H1 (cell line): Measurements from ENCODE around the gene ADAM23. TPM values are rescaled to one million over a fixed set of nuclear protein-coding genes. Genes with fewer than 3 reads are reported as not detected.

ENCODE experiments used
- CTCF ChIA-PET: fragments of 300-600 bp; sonication (Branson Sonifier 250); formaldehyde crosslinking; loops from one replicate; lab custom pipeline; 2021; ENCODE audit not compliant: partially characterized antibody; lab: Charles Lee
- POLR2A ChIA-PET: fragments of 300-600 bp; sonication (Branson Sonifier 250); formaldehyde crosslinking; loops from one replicate; lab custom pipeline; 2021; ENCODE audit warnings: inconsistent platforms; ENCODE audit not compliant: partially characterized antibody; lab: Charles Lee
- DNase-seq, 2 experiments: peaks; one replicate each; pipeline versions ENCODE4 v3.0.0 to v3.0.0-alpha.2; 2010 to 2022; ENCODE audit warnings: low spot score in 2 of 2, low read depth in 1 of 2, mixed read lengths in 1 of 2
- FAIRE-seq: peaks from 2 replicates; lab custom pipeline; 2011; peaks lifted over from hg19 to GRCh38; lab: Jason Lieb, UNC
- H2AFZ ChIP-seq: 2 replicates; pipeline ENCODE4 v1.8.1; 2012; ENCODE audit warnings: low read length, inconsistent platforms
- H2AK5ac ChIP-seq: 2 replicates; pipeline ENCODE4 v1.6.1; 2013; ENCODE audit warnings: low read depth, low read length
- H2BK120ac ChIP-seq: replicated peaks from 2 replicates; pipeline ENCODE3; 2013; ENCODE audit warnings: low read depth, low read length, inconsistent platforms
- H2BK12ac ChIP-seq: 2 replicates; pipeline ENCODE4 v1.6.1; 2013; ENCODE audit warnings: low read depth, low read length
- H2BK15ac ChIP-seq: 2 replicates; pipeline ENCODE4 v1.6.1; 2013; ENCODE audit warnings: low read length
- H2BK20ac ChIP-seq: 2 replicates; pipeline ENCODE4 v1.6.1; 2013; ENCODE audit warnings: low read length
- H2BK5ac ChIP-seq: 2 replicates; pipeline ENCODE4 v1.6.1; 2013; ENCODE audit warnings: low read depth, low read length
- H3K14ac ChIP-seq: 2 replicates; pipeline ENCODE4 v1.6.1; 2013; ENCODE audit warnings: inconsistent platforms; ENCODE audit not compliant: insufficient read length
- H3K18ac ChIP-seq: 2 replicates; pipeline ENCODE4 v1.6.1; 2013; ENCODE audit warnings: low read length; ENCODE audit errors: extremely low read depth
- H3K23ac ChIP-seq: 2 replicates; pipeline ENCODE4 v1.6.1; 2013; ENCODE audit warnings: inconsistent platforms; ENCODE audit not compliant: insufficient read length
- H3K23me2 ChIP-seq: 2 replicates; pipeline ENCODE4 v1.6.1; 2013; ENCODE audit warnings: low read depth, low read length
- H3K27ac ChIP-seq: 2 replicates; pipeline ENCODE4 v1.6.1; 2011; ENCODE audit warnings: low read depth, low read length, inconsistent platforms
- H3K27me3 ChIP-seq, 4 experiments: replicated peaks in 1 of 4; 1 replicate in 1 of 4; 2 replicates in 3 of 4; pipeline versions ENCODE4 v1.6.1 to v1.8.1; 2011 to 2013; ENCODE audit warnings: low read length in 3 of 4, mild to moderate bottlenecking in 3 of 4, inconsistent platforms in 2 of 4, mixed read lengths in 2 of 4, moderate library complexity in 1 of 4; ENCODE audit not compliant: control insufficient read depth in 3 of 4, insufficient read depth in 3 of 4; ENCODE audit errors: extremely low read depth in 1 of 4
- H3K36me3 ChIP-seq, 4 experiments: 2 replicates each; pipeline versions ENCODE4 v1.6.1 to v1.8.1; 2011 to 2013; ENCODE audit warnings: mild to moderate bottlenecking in 4 of 4, low read length in 3 of 4, moderate library complexity in 2 of 4, control low read depth in 1 of 4, inconsistent platforms in 1 of 4; ENCODE audit not compliant: insufficient read depth in 4 of 4, control insufficient read depth in 2 of 4
- H3K4ac ChIP-seq: replicated peaks from 2 replicates; pipeline ENCODE3; 2013; ENCODE audit warnings: low read length, low read depth, mixed read lengths, inconsistent platforms; ENCODE audit not compliant: insufficient read length
- H3K4me1 ChIP-seq, 4 experiments: replicated peaks in 1 of 4; 1 replicate in 1 of 4; 2 replicates in 3 of 4; pipeline versions ENCODE4 v1.6.1 to v1.8.1; 2011 to 2013; ENCODE audit warnings: low read length in 3 of 4, inconsistent platforms in 2 of 4, mixed read lengths in 1 of 4; ENCODE audit not compliant: insufficient read depth in 4 of 4, control insufficient read depth in 3 of 4
- H3K4me2 ChIP-seq, 2 experiments: 2 replicates each; pipeline versions ENCODE4 v1.6.1 to v1.8.1; 2011 to 2013; ENCODE audit warnings: low read depth in 2 of 2, low read length in 2 of 2, control low read depth in 1 of 2, inconsistent platforms in 1 of 2, mild to moderate bottlenecking in 1 of 2; ENCODE audit not compliant: insufficient read depth in 1 of 2
- H3K4me3 ChIP-seq, 4 experiments: fragments of 200-600, 300-600 bp in 1 of 4; sonication (generic), shearing (Covaris generic), sonication (Bioruptor Twin) in 1 of 4; 2 replicates each; pipeline versions ENCODE4 v1.5.1 to v1.8.1; 2011 to 2016; ENCODE audit warnings: low read length in 4 of 4, low read depth in 3 of 4, control low read depth in 2 of 4, inconsistent platforms in 2 of 4, mild to moderate bottlenecking in 2 of 4, mixed read lengths in 1 of 4, moderate library complexity in 1 of 4; ENCODE audit not compliant: insufficient read depth in 2 of 4; ENCODE audit errors: extremely low read depth in 1 of 4
- H3K56ac ChIP-seq: replicated peaks from 2 replicates; pipeline ENCODE3; 2013; ENCODE audit warnings: low read depth, mild to moderate bottlenecking, mixed read lengths, low read length, inconsistent platforms; ENCODE audit not compliant: insufficient read length
- H3K79me1 ChIP-seq: 2 replicates; pipeline ENCODE4 v1.6.1; 2013; ENCODE audit warnings: low read depth, low read length, control low read depth
- H3K79me2 ChIP-seq, 2 experiments: 2 replicates each; pipeline versions ENCODE4 v1.6.1 to v1.8.1; 2012 to 2013; ENCODE audit warnings: low read length in 2 of 2, mild to moderate bottlenecking in 2 of 2, inconsistent platforms in 1 of 2; ENCODE audit not compliant: insufficient read depth in 2 of 2, control insufficient read depth in 1 of 2
- H3K9ac ChIP-seq, 4 experiments: replicated peaks in 1 of 4; 1 replicate in 1 of 4; 2 replicates in 3 of 4; pipeline versions ENCODE4 v1.6.1 to v1.8.1; 2011 to 2013; ENCODE audit warnings: low read depth in 3 of 4, low read length in 3 of 4, control low read depth in 2 of 4, mild to moderate bottlenecking in 2 of 4, moderate library complexity in 2 of 4, inconsistent platforms in 1 of 4; ENCODE audit errors: extremely low read depth in 1 of 4
- H3K9me3 ChIP-seq, 2 experiments: 2 replicates each; pipeline versions ENCODE4 v1.6.1 to v1.8.1; 2012 to 2013; ENCODE audit warnings: mild to moderate bottlenecking in 2 of 2, moderate library complexity in 2 of 2, control low read depth in 1 of 2, inconsistent platforms in 1 of 2, low read depth in 1 of 2, low read length in 1 of 2, mixed read lengths in 1 of 2; ENCODE audit not compliant: insufficient read depth in 2 of 2
- H4K20me1 ChIP-seq, 2 experiments: replicated peaks in 1 of 2; 2 replicates each; pipeline versions ENCODE3 to v1.8.1; 2011 to 2013; ENCODE audit warnings: inconsistent platforms in 2 of 2, low read length in 2 of 2, mild to moderate bottlenecking in 1 of 2; ENCODE audit not compliant: insufficient read depth in 2 of 2, control insufficient read depth in 1 of 2
- H4K5ac ChIP-seq: 2 replicates; pipeline ENCODE4 v1.6.1; 2013; ENCODE audit warnings: low read length, low read depth, mixed read lengths, inconsistent platforms; ENCODE audit not compliant: insufficient read length
- H4K8ac ChIP-seq: 2 replicates; pipeline ENCODE4 v1.8.0; 2013; ENCODE audit warnings: mild to moderate bottlenecking, moderate library complexity, low read length, inconsistent platforms; ENCODE audit not compliant: insufficient read depth; ENCODE audit errors: extremely low read depth
- H4K91ac ChIP-seq: replicated peaks from 2 replicates; pipeline ENCODE3; 2013; ENCODE audit warnings: low read length, mixed read lengths, inconsistent platforms; ENCODE audit not compliant: insufficient read length
- CBX5 ChIP-seq: fragments of 300-800, 300-1000 bp; sonication (generic); IDR thresholded peaks from 2 replicates; pipeline ENCODE4 v1.7.1; 2016; ENCODE audit warnings: antibody characterized with exemption, low read length, low read depth
- CBX8 ChIP-seq: fragments of 300-800, 300-1000 bp; sonication (generic); IDR thresholded peaks from 2 replicates; pipeline ENCODE4 v1.7.1; 2016; ENCODE audit warnings: low read depth, low read length, borderline replicate concordance
- HDAC2 ChIP-seq, 2 experiments: fragments of 300-600 bp in 1 of 2; sonication (generic) in 1 of 2; IDR thresholded peaks; 2 replicates each; pipeline ENCODE4 v1.6.1; 2011 to 2012; ENCODE audit warnings: low read depth in 2 of 2, low read length in 2 of 2, mild to moderate bottlenecking in 2 of 2, moderate library complexity in 2 of 2, borderline replicate concordance in 1 of 2, inconsistent platforms in 1 of 2
- RBBP5 ChIP-seq: IDR thresholded peaks from 2 replicates; pipeline ENCODE4 v1.7.1; 2012; ENCODE audit warnings: low read depth, mild to moderate bottlenecking, inconsistent platforms, low read length, moderate library complexity, borderline replicate concordance
- SAP30 ChIP-seq: fragments of 300-600 bp; sonication (generic); IDR thresholded peaks from 2 replicates; pipeline ENCODE4 v1.7.1; 2012; ENCODE audit warnings: low read length, moderate library complexity, mild to moderate bottlenecking, inconsistent platforms; ENCODE audit not compliant: insufficient read depth, insufficient replicate concordance
- SIN3A ChIP-seq, 2 experiments: IDR thresholded peaks in 1 of 2; conservative IDR thresholded peaks in 1 of 2; 2 replicates each; pipeline ENCODE4 v1.6.1; 2011 to 2012; ENCODE audit warnings: low read length in 2 of 2, improper control_type of control experiment in 1 of 2, low read depth in 1 of 2, mild to moderate bottlenecking in 1 of 2
- SIRT6 ChIP-seq: IDR thresholded peaks from one replicate; pipeline ENCODE4 v1.7.1; 2012; ENCODE audit warnings: low read length, inconsistent platforms
- SP4 ChIP-seq: IDR thresholded peaks from 2 replicates; pipeline ENCODE4 v1.6.1; 2012; ENCODE audit warnings: low read length, inconsistent platforms
- SRF ChIP-seq: IDR thresholded peaks from 2 replicates; pipeline ENCODE4 v1.6.1; 2011; ENCODE audit warnings: mild to moderate bottlenecking, low read depth, low read length, moderate library complexity
- SUZ12 ChIP-seq: fragments of 200-600 bp; sonication (generic); IDR thresholded peaks from 2 replicates; pipeline ENCODE4 v1.6.1; 2012; ENCODE audit warnings: mild to moderate bottlenecking, inconsistent platforms, low read length, moderate library complexity, mixed read lengths
- TBP ChIP-seq: IDR thresholded peaks from 2 replicates; pipeline ENCODE4 v1.6.1; 2011; ENCODE audit warnings: low read depth, low read length, improper control_type of control experiment
- ZNF274 ChIP-seq: IDR thresholded peaks from 2 replicates; pipeline ENCODE4 v1.7.0; 2012; ENCODE audit warnings: low read length, borderline replicate concordance; ENCODE audit errors: extremely low read depth
- WGBS, 2 experiments: shearing (Covaris generic) in 1 of 2; methylation state at CpG; one replicate each; pipeline versions ENCODE4 v1.1.6 to v1.1.7; 2013 to 2015; ENCODE audit warnings: low lambda C conversion rate in 2 of 2, mixed read lengths in 2 of 2, inconsistent platforms in 1 of 2, low coverage in 1 of 2, missing lambda C conversion rate in 1 of 2; ENCODE audit not compliant: insufficient replicate concordance in 2 of 2, insufficient coverage in 1 of 2, insufficient read length in 1 of 2; ENCODE audit errors: extremely low coverage in 1 of 2, missing lambda C conversion rate in 1 of 2; 5-methylcytosine and 5-hydroxymethylcytosine counted together
- polyA plus RNA-seq, 7 experiments: library from polyadenylated mRNA; depleted of rRNA in 3 of 7; stranded (reverse) in 5 of 7; unstranded in 2 of 7; fragments of >200 nt in 5 of 7; fragments of 200-250 nt in 2 of 7; gene quantifications; 1 replicate in 5 of 7; 2 replicates in 1 of 7; 4 replicates in 1 of 7; pipeline versions ENCODE4 v1.2.1 to v1.2.3, GENCODE V29; 2011 to 2013; ENCODE audit warnings: missing spikeins in 2 of 7, mixed read lengths in 2 of 7
- total RNA-seq: library from RNA; stranded (reverse); fragmentation: NEBNext Ultra II Directional; extraction: Animal tissue kit (Norgen Biotek cat#: 25700); gene quantifications from 2 replicates; pipeline ENCODE4 v1.2.1, GENCODE V29; 2021

ADAM23 gene
- total and polyA plus RNA-seq, 2 of the 8 experiments (the other 6 are each of a cell fraction or from before 2014, with no cell fraction given), result 9.9 to 20.8 TPM

GRCh38 chr2:206657087-206657486 lies 213.8 kb downstream of the ADAM23 start:
- FAIRE-seq, result no peak

More at GRCh38 chr2:206657087-206657486, 213.8 kb downstream of the ADAM23 start:
- no peaks in the 10 kb centered on the region for H3K4me1 ChIP-seq
- CTCF ChIA-PET, result interaction anchor here (0.6 kb wide), 1 partner anchor 674 kb away, joined by 3 read pairs; no protein-coding TSS in a partner anchor
- no peak overlapping the region for H2BK20ac ChIP-seq
- H3K4ac ChIP-seq, result no peak overlapping the region
- no peaks in the 10 kb centered on the region for H3K27me3 ChIP-seq
- no peak overlapping the region for H2BK15ac ChIP-seq
- TF ChIP-seq SAP30, result no peak
- TF ChIP-seq HDAC2 (IDR thresholded peaks at IDR 0.05; ENCODE audit: borderline replicate concordance in 1 of 2, low read depth in 2 of 2, low read length in 2 of 2), result no peak
- no peak for TF ChIP-seq SIRT6
- no peak for TF ChIP-seq SRF
- TF ChIP-seq RBBP5, result no peak
- TF ChIP-seq TBP, result no peak
- TF ChIP-seq ZNF274, result no peak
- TF ChIP-seq CBX8, result no peak
- TF ChIP-seq SIN3A (conservative IDR thresholded peaks at IDR 0.05 in 1 of 2, IDR thresholded peaks at IDR 0.05 in 1 of 2; ENCODE audit: low read depth in 1 of 2, low read length in 2 of 2), result no peak
- no peak for TF ChIP-seq SUZ12
- TF ChIP-seq CBX5, result no peak
- no peak for TF ChIP-seq SP4
- no peak overlapping the region for H2AK5ac ChIP-seq
- H3K79me2 ChIP-seq, result no peaks in the 10 kb centered on the region
- H2BK120ac ChIP-seq, result no peak overlapping the region
- H2AFZ ChIP-seq, result no peak overlapping the region
- POLR2A ChIA-PET, result no interaction called here
- H3K18ac ChIP-seq, result no peak overlapping the region
- no peak overlapping the region for H4K5ac ChIP-seq
- no peaks in the 10 kb centered on the region for H3K36me3 ChIP-seq
- no peak overlapping the region for H3K4me2 ChIP-seq
- no peak overlapping the region for H3K14ac ChIP-seq
- no peaks in the 10 kb centered on the region for H4K20me1 ChIP-seq
- H4K91ac ChIP-seq, result no peak overlapping the region
- DNase-seq, result no peak
- H3K9ac ChIP-seq, result no peak overlapping the region
- no peak overlapping the region for H2BK5ac ChIP-seq
- no peak overlapping the region for H3K27ac ChIP-seq
- H3K79me1 ChIP-seq, result no peaks in the 10 kb centered on the region
- no peak overlapping the region for H3K4me3 ChIP-seq
- no peak overlapping the region for H3K23ac ChIP-seq
- no peaks in the 10 kb centered on the region for H3K9me3 ChIP-seq
- no peak overlapping the region for H2BK12ac ChIP-seq
- no peaks in the 10 kb centered on the region for H3K23me2 ChIP-seq
- 78% methylated on average over 1 of the region's 1 CpG; no CpG with 5 or more reads in 1 of the 2 experiments for WGBS, 2 experiments
- H3K56ac ChIP-seq, result no peak overlapping the region
- no peak overlapping the region for H4K8ac ChIP-seq
